NCI-H1048 (cell line): ENCODE measurements around the gene THBD.

Experiments
- DNase-seq: peaks from one replicate; lab custom pipeline; 2025; lab: John Stamatoyannopoulos, UW

Gene THBD

GRCh38 chr20:23061734-23062561, 12.5 kb upstream of the THBD start:
- DNase-seq: no peak

GRCh38 chr20:23061262-23061661, 11.8 kb upstream of the THBD start:
- no peak for DNase-seq

- DNase-seq: no peak
Measured at GRCh38 chr20:23060629-23061028, 11.2 kb upstream of the THBD start.

GRCh38 chr20:23059846-23060245, 10.4 kb upstream of the THBD start:
- no peak for DNase-seq

- DNase-seq: no peak
Measured at GRCh38 chr20:23059001-23059400, 9.5 kb upstream of the THBD start.

GRCh38 chr20:23058240-23058639, 8.8 kb upstream of the THBD start:
- no peak for DNase-seq

GRCh38 chr20:23052904-23053303, 3.4 kb upstream of the THBD start:
- no peak for DNase-seq

GRCh38 chr20:23050847-23051627, 1.6 kb upstream of the THBD start:
- DNase-seq: no peak

- DNase-seq: no peak
Measured at GRCh38 chr20:23050076-23050838, 785 bp upstream of the THBD start.

GRCh38 chr20:23048283-23049200, 930 bp downstream of the THBD start:
- no peak for DNase-seq

GRCh38 chr20:23047738-23048214, 1.7 kb downstream of the THBD start:
- DNase-seq: no peak

- no peak for DNase-seq
Measured at GRCh38 chr20:23047001-23047737, 2.3 kb downstream of the THBD start.

- no peak for DNase-seq
Measured at GRCh38 chr20:23046431-23046830, 3.0 kb downstream of the THBD start.

GRCh38 chr20:23043376-23043775, 6.1 kb downstream of the THBD start:
- DNase-seq: no peak

GRCh38 chr20:23042270-23042669, 7.2 kb downstream of the THBD start:
- DNase-seq: no peak

GRCh38 chr20:23039885-23040508, 9.5 kb downstream of the THBD start:
- no peak for DNase-seq

- DNase-seq: no peak
Measured at GRCh38 chr20:23039136-23039875, 10.2 kb downstream of the THBD start.

- DNase-seq: no peak
Measured at GRCh38 chr20:23037017-23037481, 12.4 kb downstream of the THBD start.

- no peak for DNase-seq
Measured at GRCh38 chr20:23036371-23036770, 13.1 kb downstream of the THBD start.
